ENCODE results near the gene TMA16. TPM values are rescaled to one million over a fixed set of nuclear protein-coding genes. Genes with fewer than 3 reads are reported as not detected.

The TMA16 gene
- total RNA-seq: 11.2 and 17.7 TPM in 2 replicates

DNA sequence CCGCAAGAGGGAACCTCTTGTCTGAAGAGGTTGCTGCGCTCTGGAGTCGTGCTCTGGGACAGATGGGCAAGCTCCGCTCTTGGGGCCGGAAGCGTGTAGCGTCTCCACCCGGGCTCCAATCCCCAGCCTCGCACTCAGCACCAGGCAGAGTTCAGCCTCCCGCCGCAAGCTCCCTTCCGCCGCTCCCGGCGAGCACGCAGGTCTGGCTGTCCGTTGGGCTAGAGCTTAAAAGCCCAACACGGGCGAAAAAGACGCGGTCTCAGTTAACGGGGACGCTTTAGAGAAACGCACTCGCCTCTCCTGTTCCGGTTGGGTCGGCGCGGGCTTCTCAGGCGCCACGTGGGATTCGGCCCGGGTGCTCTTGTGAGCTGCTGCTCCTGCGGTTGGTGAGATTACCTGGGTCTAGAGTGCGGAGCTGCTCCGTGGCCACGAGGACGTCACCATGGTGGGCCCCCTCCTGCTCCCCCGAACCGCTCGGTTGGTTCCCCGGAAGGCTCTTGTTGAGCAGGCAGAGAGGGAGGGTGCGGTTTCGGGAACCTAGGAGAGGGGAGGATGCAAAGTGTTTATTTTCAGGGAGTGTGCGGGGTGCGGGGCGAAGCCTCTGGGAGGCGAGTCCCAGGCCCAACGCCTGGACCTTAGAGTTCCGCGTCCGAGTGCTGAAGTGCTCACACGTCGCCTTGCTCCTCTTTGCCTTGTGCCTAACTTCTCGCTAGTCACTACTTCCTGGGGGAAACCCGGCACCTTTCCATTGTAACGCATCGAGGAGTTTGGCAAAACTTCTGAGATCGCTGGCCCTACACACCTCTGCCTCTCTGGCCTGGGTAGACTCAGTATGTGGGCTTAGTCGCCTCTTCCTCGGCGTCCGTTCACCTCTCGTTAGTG, at the start of gene TMA16:
TMA16 (plus strand) TSS at position 331 of the 882 bp plus-strand sequence; CDS start at position 443, 112 bp downstream.

DNA sequence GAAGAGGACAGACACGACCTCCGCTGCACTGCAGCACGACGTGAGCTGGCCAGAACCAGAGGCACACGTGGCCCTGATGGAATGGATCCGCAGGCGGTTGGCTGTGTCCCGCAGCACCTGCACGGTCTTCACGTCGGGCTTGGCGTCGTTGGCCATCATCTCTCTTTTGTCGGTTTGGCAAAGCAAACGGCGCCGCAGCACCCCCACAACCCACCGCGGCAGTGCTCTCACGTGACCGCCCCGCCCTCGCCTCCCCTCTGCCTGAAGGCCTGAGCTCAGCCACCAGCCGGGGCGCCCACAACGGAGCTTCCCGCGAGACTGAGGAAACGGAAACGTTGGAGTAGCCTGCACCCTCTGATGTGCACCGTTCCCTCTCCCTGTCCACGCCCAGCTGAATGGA, 20.9 kb upstream of the TMA16 start, which contains the start of gene TKTL2:
TKTL2 (minus strand) TSS at position 179 of the 400 bp plus-strand sequence; CDS start at position 159, 20 bp downstream.

Other genes starting within 250 kb of the TMA16 start
- 2.6 and 3.6 TPM in 2 replicates for gene NPY1R, start 162.1 kb upstream of the TMA16 start, total RNA-seq
- not detected in 2 replicates for gene NPY5R, start 150.8 kb upstream of the TMA16 start, total RNA-seq
- gene TKTL2, start 20.9 kb upstream of the TMA16 start, total RNA-seq: not detected in 2 replicates